Kidney (tissue), 14 donors: Measurements from ENCODE around the gene ENKD1. TPM values are rescaled to one million over a fixed set of nuclear protein-coding genes. Genes with fewer than 3 reads are reported as not detected.

Experiments used
- DNase-seq, 5 donors: peaks; one replicate each; pipeline ENCODE4 v3.0.0-alpha.2; 2013 to 2020
- FAIRE-seq: peaks from 2 replicates; lab custom pipeline; 2012; peaks lifted over from hg19 to GRCh38; lab: Jason Lieb, UNC
- H3K27ac ChIP-seq, 2 donors: one replicate each; pipeline ENCODE4 v1.7.0; 2013; ENCODE audit warnings: low read depth in 2 of 2, low read length in 2 of 2, inconsistent platforms in 1 of 2
- H3K27me3 ChIP-seq: one replicate; pipeline ENCODE4 v1.7.1; 2013; ENCODE audit warnings: low read length, inconsistent platforms; ENCODE audit not compliant: control insufficient read depth, insufficient read depth
- H3K36me3 ChIP-seq, 3 donors: one replicate each; pipeline versions ENCODE4 v1.7.0 to v1.7.1; 2013; ENCODE audit warnings: low read length in 3 of 3, control low read depth in 1 of 3, inconsistent platforms in 1 of 3; ENCODE audit not compliant: insufficient read depth in 3 of 3, control insufficient read depth in 2 of 3
- H3K4me1 ChIP-seq, 3 donors: one replicate each; pipeline versions ENCODE4 v1.7.0 to v1.7.1; 2013; ENCODE audit warnings: low read length in 3 of 3, inconsistent platforms in 1 of 3, low read depth in 1 of 3; ENCODE audit not compliant: control insufficient read depth in 2 of 3, insufficient read depth in 2 of 3
- H3K4me3 ChIP-seq, 3 donors: one replicate each; pipeline versions ENCODE4 v1.7.0 to v1.8.1; 2013; ENCODE audit warnings: low read length in 3 of 3, control low read depth in 1 of 3, inconsistent platforms in 1 of 3
- H3K9ac ChIP-seq, 3 donors: one replicate each; pipeline versions ENCODE4 v1.7.0 to v1.7.1; 2013; ENCODE audit warnings: low read length in 3 of 3, control low read depth in 1 of 3, inconsistent platforms in 1 of 3
- H3K9me3 ChIP-seq, 3 donors: one replicate each; pipeline versions ENCODE4 v1.7.0 to v1.7.1; 2013; ENCODE audit warnings: low read length in 3 of 3, control low read depth in 1 of 3, inconsistent platforms in 1 of 3; ENCODE audit not compliant: control insufficient read depth in 2 of 3, insufficient read depth in 1 of 3
- CTCF ChIP-seq: IDR thresholded peaks from 3 replicates; pipeline ENCODE4 v1.5.1; 2012; ENCODE audit warnings: mild to moderate bottlenecking, moderate library complexity, borderline replicate concordance; ENCODE audit not compliant: insufficient read depth; ENCODE audit errors: extremely low read depth
- intact Hi-C: fragments of 100-400 bp; cut with DNase I; formaldehyde crosslinking; loops from one replicate; pipeline ENCODE4 v1.11.1; 2022
- polyA plus RNA-seq: library from polyadenylated mRNA; stranded (reverse); fragments of 350-450 nt; fragmentation: Illumina TruSeq; extraction: RNeasy Lipid Tissue Mini Kit (QIAGEN cat#74804); gene quantifications from one replicate; pipeline ENCODE4 v1.2.3, GENCODE V29; 2014; ENCODE audit warnings: low read depth, low replicate concordance; ENCODE audit not compliant: insufficient read depth
- total RNA-seq: library from RNA; stranded (reverse); fragmentation: NEBNext Ultra II Directional; extraction: Animal tissue kit (Norgen Biotek cat#: 25700); gene quantifications from one replicate; pipeline ENCODE4 v1.2.1, GENCODE V29; 2021
- donor health status: control.
- donor health status: control.
- donor health status: control.
- donor health status: control.
- donor health status: control.
- donor health status: DM: yes; HTN: yes; CAD: no.
- donor health status: Normal renal cell carcinoma (clear cell type).

ENKD1 gene
- total and polyA plus RNA-seq, 2 donors from 2014 or later, result 30.2 to 38.3 TPM

GRCh38 chr16:67674851-67675578 lies 8.5 kb upstream of the ENKD1 start:
- Histone ChIP-seq H3K36me3 (no peaks in the 10 kb centered on the region), H3K9ac (peak overlapping the region in 1 of 3 donors; percentile 41), H3K9me3 (no peaks in the 10 kb centered on the region), H3K4me1 (peaks cover 0 to 20% (median 19%) of the 10 kb centered on the region in 3 donors), H3K27me3 (no peaks in the 10 kb centered on the region), H3K4me3 (no peak overlapping the region), H3K27ac (peak overlapping the region in 1 of 2 donors; percentile 56)
- FAIRE-seq, result no peak
- intact Hi-C loops, result loop anchor here (10.0 kb wide), 1 partner anchor 250 kb away; no protein-coding TSS in a partner anchor
- peak in 1 of 5 donors; percentile 71 for DNase-seq
- no peak for TF ChIP-seq CTCF

- Histone ChIP-seq H3K27me3 (no peaks in the 10 kb centered on the region), H3K9me3 (no peaks in the 10 kb centered on the region), H3K4me1 (peaks cover 0 to 20% (median 19%) of the 10 kb centered on the region in 3 donors), H3K4me3 (peak overlapping the region in 1 of 3 donors; percentile 34), H3K9ac (peak overlapping the region in 1 of 3 donors; percentile 41), H3K36me3 (no peaks in the 10 kb centered on the region), H3K27ac (peak overlapping the region; percentile 78 to 85)
- no peak for TF ChIP-seq CTCF
- intact Hi-C loops, result loop anchor here (10.0 kb wide), 1 partner anchor 251 kb away; no protein-coding TSS in a partner anchor
- peak in 3 of 5 donors; percentile 48 to 94 (median 71) for DNase-seq
- FAIRE-seq, result peak; percentile 46
Observed at GRCh38 chr16:67673712-67674580, 7.4 kb upstream of the ENKD1 start.

GRCh38 chr16:67672739-67673662 lies 6.5 kb upstream of the ENKD1 start:
- Histone ChIP-seq H3K9me3 (no peaks in the 10 kb centered on the region), H3K4me3 (peak overlapping the region in 1 of 3 donors; percentile 34), H3K36me3 (no peaks in the 10 kb centered on the region), H3K27ac (peak overlapping the region; percentile 77 to 85), H3K4me1 (peaks cover 0 to 23% (median 20%) of the 10 kb centered on the region in 3 donors), H3K27me3 (no peaks in the 10 kb centered on the region), H3K9ac (peak overlapping the region in 2 of 3 donors; percentile 22 to 45)
- intact Hi-C loops, result loop anchor here (10.0 kb wide), 1 partner anchor 252 kb away; no protein-coding TSS in a partner anchor
- FAIRE-seq (no peak), DNase-seq (peak; percentile 51 to 83 (median 63))
- peak; percentile 78 for TF ChIP-seq CTCF
